ENCODE results near the gene MYO5A. TPM values are rescaled to one million over a fixed set of nuclear protein-coding genes. Genes with fewer than 3 reads are reported as not detected.

The MYO5A gene
- polyA plus RNA-seq, 4 donors = 7.4 to 8.2 (median 7.8) TPM

- DNase-seq (ENCODE audit: low read depth in 4 of 4, low spot score in 3 of 4) = no peak
Observed at GRCh38 chr15:52338058-52338457, 190.6 kb downstream of the MYO5A start.

- DNase-seq (ENCODE audit: low read depth in 4 of 4, low spot score in 3 of 4) = no peak
Observed at GRCh38 chr15:52337198-52337853, 191.4 kb downstream of the MYO5A start.

- no peak for DNase-seq (ENCODE audit: low read depth in 4 of 4, low spot score in 3 of 4)
Observed at GRCh38 chr15:52336529-52336928, 192.2 kb downstream of the MYO5A start.

DNA sequence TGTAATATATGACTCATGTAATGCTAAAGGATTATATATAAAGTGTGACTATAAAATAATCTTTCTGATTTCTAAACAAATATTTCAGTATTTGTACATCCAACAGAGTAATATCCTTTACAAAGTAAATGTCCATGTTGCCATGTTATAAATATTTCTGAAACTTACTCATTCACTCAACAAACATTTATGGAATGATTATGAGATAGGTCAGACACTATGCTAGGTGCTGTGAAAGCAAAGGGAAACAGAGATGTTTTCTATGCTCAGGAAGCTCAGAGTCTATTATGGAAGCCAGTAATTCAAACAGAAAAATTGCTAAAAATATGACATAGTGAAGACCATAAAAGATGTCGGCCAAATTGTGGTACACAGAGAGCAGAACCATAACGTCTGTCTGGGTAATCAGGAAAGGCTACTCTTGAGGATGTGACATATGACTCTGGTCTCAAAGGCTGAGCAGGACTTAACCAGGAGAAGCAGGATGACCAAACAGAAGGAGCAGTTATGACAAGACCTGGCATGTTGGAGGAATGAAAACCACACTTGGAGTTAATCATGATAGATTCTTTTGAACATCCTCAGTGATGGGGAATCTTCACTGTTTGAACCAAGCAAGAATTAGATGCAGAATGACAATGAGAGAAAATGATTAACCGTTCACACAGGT, 194.1 kb downstream of the MYO5A start:
- DNase-seq (ENCODE audit: low read depth in 4 of 4, low spot score in 3 of 4) = no peak

- no peak for DNase-seq (ENCODE audit: low read depth in 4 of 4, low spot score in 3 of 4)
Observed at GRCh38 chr15:52331490-52332240, 197.0 kb downstream of the MYO5A start.

DNA sequence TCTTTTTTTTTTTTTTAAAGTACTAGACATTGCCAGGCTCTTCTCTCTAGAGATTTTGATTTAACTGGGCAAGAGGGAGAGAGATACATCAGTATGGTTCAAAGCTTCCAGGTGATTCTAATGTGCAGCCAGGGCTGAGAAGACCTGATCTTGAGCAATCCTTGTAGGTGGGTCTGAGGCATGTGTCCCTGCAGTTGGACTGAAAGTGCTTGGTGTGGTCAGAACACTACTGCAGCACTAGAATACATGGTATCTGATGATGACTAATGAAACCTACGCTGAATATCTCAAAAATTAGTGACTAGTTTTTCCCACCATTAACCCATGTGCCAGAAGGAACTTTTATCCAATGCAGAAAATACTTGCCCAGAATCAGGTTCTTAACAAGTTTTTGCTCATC, 198.7 kb downstream of the MYO5A start:
- no peak for DNase-seq (ENCODE audit: low read depth in 4 of 4, low spot score in 3 of 4)

- no peak for DNase-seq (ENCODE audit: low read depth in 4 of 4, low spot score in 3 of 4)
Observed at GRCh38 chr15:52329150-52329549, 199.5 kb downstream of the MYO5A start.

- no peak for DNase-seq (ENCODE audit: low read depth in 4 of 4, low spot score in 3 of 4)
Observed at GRCh38 chr15:52328680-52329079, 200.0 kb downstream of the MYO5A start.

GRCh38 chr15:52326756-52327155, 201.9 kb downstream of the MYO5A start:
- DNase-seq (ENCODE audit: low read depth in 4 of 4, low spot score in 3 of 4) = no peak

GRCh38 chr15:52324109-52324508, 204.6 kb downstream of the MYO5A start:
- DNase-seq (ENCODE audit: low read depth in 4 of 4, low spot score in 3 of 4) = no peak

DNA sequence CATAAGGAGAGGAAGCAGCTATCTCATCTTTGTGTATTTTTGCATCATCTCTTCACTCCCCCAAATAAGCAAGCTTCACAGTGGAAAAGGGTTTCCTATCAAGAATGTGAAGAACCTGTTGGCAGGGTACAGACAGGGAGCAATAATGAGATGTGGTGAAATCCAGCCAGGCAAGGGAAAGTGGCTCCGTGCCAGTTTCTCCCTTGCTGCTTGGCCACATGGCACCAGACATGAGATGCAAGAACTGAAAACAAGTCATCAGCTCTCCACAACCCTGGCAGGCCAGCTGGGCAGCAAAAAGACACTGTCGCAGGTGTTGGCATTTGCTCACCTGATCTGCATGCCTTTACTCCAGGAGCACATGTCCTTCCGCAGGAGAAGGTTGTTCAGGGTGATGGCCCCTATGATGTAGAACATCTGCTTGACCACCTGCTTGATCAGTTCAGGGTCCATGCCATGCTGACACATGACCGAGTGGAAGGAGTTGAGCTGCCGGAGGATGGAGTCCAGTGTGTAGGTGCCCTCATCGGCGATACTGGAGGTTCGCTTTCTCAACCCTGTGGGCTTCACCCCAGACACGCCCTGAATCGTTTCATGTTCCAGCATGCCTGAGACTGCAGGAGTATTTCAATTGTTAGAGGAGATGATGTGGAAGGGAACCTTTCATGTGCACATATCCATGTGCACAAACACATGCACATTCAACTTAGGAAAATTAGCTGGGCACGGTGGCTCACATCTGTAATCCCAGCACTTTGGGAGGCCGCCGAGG, 209.8 kb downstream of the MYO5A start:
- DNase-seq (ENCODE audit: low read depth in 4 of 4, low spot score in 3 of 4) = no peak

GRCh38 chr15:52317688-52318087, 211.0 kb downstream of the MYO5A start:
- no peak for DNase-seq (ENCODE audit: low read depth in 4 of 4, low spot score in 3 of 4)

GRCh38 chr15:52317022-52317421, 211.7 kb downstream of the MYO5A start:
- DNase-seq (ENCODE audit: low read depth in 4 of 4, low spot score in 3 of 4) = no peak

GRCh38 chr15:52309154-52309548, 219.5 kb downstream of the MYO5A start:
- no peak for DNase-seq (ENCODE audit: low read depth in 4 of 4, low spot score in 3 of 4)

- DNase-seq (ENCODE audit: low read depth in 4 of 4, low spot score in 3 of 4) = no peak
Observed at GRCh38 chr15:52308446-52309153, 220.1 kb downstream of the MYO5A start.

- DNase-seq (ENCODE audit: low read depth in 4 of 4, low spot score in 3 of 4) = no peak
Observed at GRCh38 chr15:52307847-52308246, 220.8 kb downstream of the MYO5A start.

- no peak for DNase-seq (ENCODE audit: low read depth in 4 of 4, low spot score in 3 of 4)
Observed at GRCh38 chr15:52306270-52306669, 222.4 kb downstream of the MYO5A start.

- DNase-seq (ENCODE audit: low read depth in 4 of 4, low spot score in 3 of 4) = no peak
Observed at GRCh38 chr15:52303093-52303772, 225.4 kb downstream of the MYO5A start.

DNA sequence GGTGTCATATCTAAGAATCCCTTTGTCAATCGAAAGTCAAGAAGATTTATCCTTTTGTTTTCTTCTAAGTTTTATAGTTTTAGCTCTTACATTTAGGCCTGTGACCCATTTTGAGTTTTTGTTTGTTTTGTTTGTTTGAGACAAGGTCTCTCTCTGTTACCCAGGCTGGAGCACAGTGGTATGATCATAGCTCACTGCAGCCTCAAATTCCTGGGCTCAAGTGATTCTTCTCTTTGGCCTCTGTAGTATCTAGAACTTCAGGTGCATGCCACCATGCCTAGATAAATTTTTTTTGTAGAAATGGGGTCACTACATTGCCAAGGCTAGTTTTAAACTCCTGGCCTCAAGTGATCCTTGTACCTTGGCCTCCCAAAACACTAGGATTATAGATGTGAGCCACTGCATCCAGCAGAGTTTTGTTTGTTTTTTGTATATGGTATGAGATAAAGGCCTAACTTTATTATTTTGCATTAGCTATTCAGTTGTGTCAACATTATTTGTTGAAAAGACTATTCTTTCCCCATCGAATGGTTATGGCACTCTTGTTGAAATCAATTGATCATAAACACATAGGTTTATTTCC, 227.3 kb downstream of the MYO5A start:
- no peak for DNase-seq (ENCODE audit: low read depth in 4 of 4, low spot score in 3 of 4)

All from right renal pelvis (tissue), 4 donors.